NT2/D1 (cell line): ENCODE results near the gene CAV2.

Experiments
- DNase-seq: peaks from one replicate; pipeline ENCODE4 v3.0.0-alpha.2; 2011; ENCODE audit warnings: low read depth, low spot score
- H3K27me3 ChIP-seq: 2 replicates; pipeline ENCODE4 v1.6.0; 2011; ENCODE audit warnings: mild to moderate bottlenecking; ENCODE audit not compliant: insufficient read length, insufficient read depth
- H3K36me3 ChIP-seq: 2 replicates; pipeline ENCODE4 v1.6.1; 2011; ENCODE audit warnings: mild to moderate bottlenecking, low read length, mixed read lengths; ENCODE audit not compliant: insufficient read depth, insufficient read length
- H3K4me1 ChIP-seq: 2 replicates; pipeline ENCODE4 v1.5.1; 2011; ENCODE audit not compliant: insufficient read depth, insufficient read length
- H3K4me3 ChIP-seq: 2 replicates; pipeline ENCODE4 v1.5.1; 2011; ENCODE audit warnings: low read depth; ENCODE audit not compliant: insufficient read length
- H3K9ac ChIP-seq: 2 replicates; pipeline ENCODE4 v1.6.0; 2011; ENCODE audit warnings: low read depth; ENCODE audit not compliant: insufficient read length
- H3K9me3 ChIP-seq: 2 replicates; pipeline ENCODE4 v1.5.1; 2011; ENCODE audit warnings: mild to moderate bottlenecking, low read length; ENCODE audit not compliant: insufficient read depth
- SUZ12 ChIP-seq: IDR thresholded peaks from 2 replicates; pipeline ENCODE4 v1.6.1; 2011; ENCODE audit not compliant: insufficient read length, insufficient read depth; ENCODE audit errors: extremely low read depth
- YY1 ChIP-seq: IDR thresholded peaks from 2 replicates; pipeline ENCODE4 v1.6.1; 2011; ENCODE audit not compliant: insufficient read length, insufficient read depth
- ZNF274 ChIP-seq: IDR thresholded peaks from 2 replicates; pipeline ENCODE4 v1.6.1; 2011; ENCODE audit warnings: mild to moderate bottlenecking, low read depth, low read length

Gene CAV2

GRCh38 chr7:116551692-116552091 is 52.2 kb downstream of the CAV2 start:
- no peak overlapping the region for H3K4me3 ChIP-seq
- no peaks in the 10 kb centered on the region for H3K9me3 ChIP-seq
- H3K27me3 ChIP-seq = no peaks in the 10 kb centered on the region
- H3K9ac ChIP-seq = no peak overlapping the region
- peaks cover 44% of the 10 kb centered on the region for H3K36me3 ChIP-seq
- no peak for DNase-seq
- TF ChIP-seq YY1 (no peak), SUZ12 (no peak), ZNF274 (no peak)
- no peaks in the 10 kb centered on the region for H3K4me1 ChIP-seq

- Histone ChIP-seq H3K4me3 (no peak overlapping the region), H3K36me3 (peaks cover 41% of the 10 kb centered on the region), H3K9me3 (no peaks in the 10 kb centered on the region), H3K9ac (no peak overlapping the region), H3K4me1 (no peaks in the 10 kb centered on the region), H3K27me3 (no peaks in the 10 kb centered on the region)
- no peak for DNase-seq
- TF ChIP-seq ZNF274 = no peak
- no peak for TF ChIP-seq SUZ12
- no peak for TF ChIP-seq YY1
Measured at GRCh38 chr7:116552602-116553001, 53.1 kb downstream of the CAV2 start.

- no peak overlapping the region for H3K4me3 ChIP-seq
- no peak for DNase-seq
- H3K36me3 ChIP-seq = peaks cover 42% of the 10 kb centered on the region
- no peaks in the 10 kb centered on the region for H3K9me3 ChIP-seq
- no peak overlapping the region for H3K9ac ChIP-seq
- no peak for TF ChIP-seq SUZ12
- TF ChIP-seq YY1 = no peak
- TF ChIP-seq ZNF274 = no peak
- no peaks in the 10 kb centered on the region for H3K27me3 ChIP-seq
- H3K4me1 ChIP-seq = no peaks in the 10 kb centered on the region
Measured at GRCh38 chr7:116553168-116553964, 53.8 kb downstream of the CAV2 start.

- no peak overlapping the region for H3K9ac ChIP-seq
- H3K36me3 ChIP-seq = peaks cover 42% of the 10 kb centered on the region
- TF ChIP-seq SUZ12 = no peak
- TF ChIP-seq ZNF274 = no peak
- TF ChIP-seq YY1 = no peak
- H3K9me3 ChIP-seq = no peaks in the 10 kb centered on the region
- DNase-seq = no peak
- H3K27me3 ChIP-seq = no peaks in the 10 kb centered on the region
- no peak overlapping the region for H3K4me3 ChIP-seq
- H3K4me1 ChIP-seq = no peaks in the 10 kb centered on the region
Measured at GRCh38 chr7:116554436-116554835, 54.9 kb downstream of the CAV2 start.

- H3K36me3 ChIP-seq = peaks cover 46% of the 10 kb centered on the region
- H3K4me1 ChIP-seq = no peaks in the 10 kb centered on the region
- TF ChIP-seq SUZ12 (no peak), YY1 (no peak), ZNF274 (no peak)
- H3K9ac ChIP-seq = no peak overlapping the region
- H3K27me3 ChIP-seq = no peaks in the 10 kb centered on the region
- no peak for DNase-seq
- no peaks in the 10 kb centered on the region for H3K9me3 ChIP-seq
- no peak overlapping the region for H3K4me3 ChIP-seq
Measured at GRCh38 chr7:116554911-116555310, 55.4 kb downstream of the CAV2 start.

GRCh38 chr7:116557066-116557585 is 57.6 kb downstream of the CAV2 start:
- H3K4me1 ChIP-seq = no peaks in the 10 kb centered on the region
- peaks cover 39% of the 10 kb centered on the region for H3K36me3 ChIP-seq
- TF ChIP-seq ZNF274 = no peak
- TF ChIP-seq SUZ12 = no peak
- no peak for TF ChIP-seq YY1
- no peak overlapping the region for H3K9ac ChIP-seq
- no peak for DNase-seq
- no peaks in the 10 kb centered on the region for H3K9me3 ChIP-seq
- H3K4me3 ChIP-seq = no peak overlapping the region
- H3K27me3 ChIP-seq = no peaks in the 10 kb centered on the region

- no peak for DNase-seq
- TF ChIP-seq SUZ12 (no peak), ZNF274 (no peak), YY1 (no peak)
- Histone ChIP-seq H3K4me3 (no peak overlapping the region), H3K9me3 (no peaks in the 10 kb centered on the region), H3K4me1 (no peaks in the 10 kb centered on the region), H3K9ac (no peak overlapping the region), H3K36me3 (peaks cover 39% of the 10 kb centered on the region), H3K27me3 (no peaks in the 10 kb centered on the region)
Measured at GRCh38 chr7:116557901-116558300, 58.4 kb downstream of the CAV2 start.
